ENCODE data around the gene RAB3D.

DNA sequence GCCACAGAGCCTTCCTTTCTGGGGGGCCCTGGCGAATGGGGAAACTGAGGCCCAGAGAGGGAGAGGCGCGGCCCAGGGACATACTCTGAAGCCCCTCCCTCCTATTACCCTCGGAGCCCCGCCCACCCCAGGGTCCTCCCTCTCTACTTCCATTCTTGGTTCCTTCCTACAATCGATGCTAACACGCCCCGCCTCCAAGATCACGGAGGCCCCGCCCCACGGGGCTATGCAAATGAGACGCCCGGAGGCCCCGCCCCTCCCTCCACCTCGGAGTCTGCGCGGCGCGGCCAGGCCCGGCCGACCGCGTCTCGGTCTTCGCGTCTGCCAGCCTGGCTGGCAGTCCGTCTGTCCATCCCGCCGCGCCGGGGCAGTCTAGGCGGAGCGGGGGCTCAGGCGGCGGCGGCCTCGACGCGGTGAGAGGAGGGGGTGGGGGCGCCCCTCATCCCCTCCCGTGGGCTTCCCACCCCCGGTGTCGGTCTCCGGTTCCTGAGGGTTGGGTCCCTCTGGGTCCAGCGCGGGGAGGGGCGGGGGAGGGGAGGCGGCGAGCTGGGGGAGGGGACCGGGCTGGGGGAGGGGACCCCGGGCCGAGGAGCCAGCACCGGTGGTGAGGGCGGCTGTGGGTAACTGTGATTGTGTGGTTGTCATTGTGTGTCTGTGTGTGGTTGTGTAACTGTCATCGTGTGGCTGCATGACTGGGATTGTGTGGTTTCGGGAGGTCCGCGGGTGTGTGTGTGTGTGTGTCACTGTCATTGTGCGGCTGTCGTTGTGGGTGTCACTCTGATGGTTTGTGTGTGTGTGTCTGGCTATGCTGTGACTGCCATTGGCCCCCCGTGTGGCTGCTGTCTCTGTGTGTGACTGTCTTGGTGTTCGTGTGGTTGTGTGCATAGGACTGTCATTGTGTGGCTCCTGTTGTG is 16.0 kb upstream of the RAB3D start, which contains the start of gene PLPPR2:
- TF ChIP-seq, protein P1, sequence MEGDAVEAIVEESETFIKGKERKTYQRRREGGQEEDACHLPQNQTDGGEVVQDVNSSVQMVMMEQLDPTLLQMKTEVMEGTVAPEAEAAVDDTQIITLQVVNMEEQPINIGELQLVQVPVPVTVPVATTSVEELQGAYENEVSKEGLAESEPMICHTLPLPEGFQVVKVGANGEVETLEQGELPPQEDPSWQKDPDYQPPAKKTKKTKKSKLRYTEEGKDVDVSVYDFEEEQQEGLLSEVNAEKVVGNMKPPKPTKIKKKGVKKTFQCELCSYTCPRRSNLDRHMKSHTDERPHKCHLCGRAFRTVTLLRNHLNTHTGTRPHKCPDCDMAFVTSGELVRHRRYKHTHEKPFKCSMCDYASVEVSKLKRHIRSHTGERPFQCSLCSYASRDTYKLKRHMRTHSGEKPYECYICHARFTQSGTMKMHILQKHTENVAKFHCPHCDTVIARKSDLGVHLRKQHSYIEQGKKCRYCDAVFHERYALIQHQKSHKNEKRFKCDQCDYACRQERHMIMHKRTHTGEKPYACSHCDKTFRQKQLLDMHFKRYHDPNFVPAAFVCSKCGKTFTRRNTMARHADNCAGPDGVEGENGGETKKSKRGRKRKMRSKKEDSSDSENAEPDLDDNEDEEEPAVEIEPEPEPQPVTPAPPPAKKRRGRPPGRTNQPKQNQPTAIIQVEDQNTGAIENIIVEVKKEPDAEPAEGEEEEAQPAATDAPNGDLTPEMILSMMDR (conservative IDR thresholded peaks at IDR 0.05; ENCODE audit: low read depth, low read length), result no peak
- TF ChIP-seq POLR2A (IDR thresholded peaks at IDR 0.05; ENCODE audit: low read depth, low read length), result peak; percentile 84
- no peak for TF ChIP-seq FOS (IDR thresholded peaks at IDR 0.05; ENCODE audit: low read depth, low read length)
- TF ChIP-seq MXI1 (IDR thresholded peaks at IDR 0.05; ENCODE audit: borderline replicate concordance, low read depth, low read length), result no peak
- TF ChIP-seq CEBPB (IDR thresholded peaks at IDR 0.05; ENCODE audit: low read depth, low read length), result no peak
- no peak for TF ChIP-seq BHLHE40 (IDR thresholded peaks at IDR 0.05; ENCODE audit: low read depth, low read length)
- no peak for TF ChIP-seq RAD21 (IDR thresholded peaks at IDR 0.05; ENCODE audit: low read length)
- TF ChIP-seq, protein P2, sequence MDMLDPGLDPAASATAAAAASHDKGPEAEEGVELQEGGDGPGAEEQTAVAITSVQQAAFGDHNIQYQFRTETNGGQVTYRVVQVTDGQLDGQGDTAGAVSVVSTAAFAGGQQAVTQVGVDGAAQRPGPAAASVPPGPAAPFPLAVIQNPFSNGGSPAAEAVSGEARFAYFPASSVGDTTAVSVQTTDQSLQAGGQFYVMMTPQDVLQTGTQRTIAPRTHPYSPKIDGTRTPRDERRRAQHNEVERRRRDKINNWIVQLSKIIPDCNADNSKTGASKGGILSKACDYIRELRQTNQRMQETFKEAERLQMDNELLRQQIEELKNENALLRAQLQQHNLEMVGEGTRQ (IDR thresholded peaks at IDR 0.05; ENCODE audit: low read depth, low read length), result no peak
- TF ChIP-seq, protein P3, sequence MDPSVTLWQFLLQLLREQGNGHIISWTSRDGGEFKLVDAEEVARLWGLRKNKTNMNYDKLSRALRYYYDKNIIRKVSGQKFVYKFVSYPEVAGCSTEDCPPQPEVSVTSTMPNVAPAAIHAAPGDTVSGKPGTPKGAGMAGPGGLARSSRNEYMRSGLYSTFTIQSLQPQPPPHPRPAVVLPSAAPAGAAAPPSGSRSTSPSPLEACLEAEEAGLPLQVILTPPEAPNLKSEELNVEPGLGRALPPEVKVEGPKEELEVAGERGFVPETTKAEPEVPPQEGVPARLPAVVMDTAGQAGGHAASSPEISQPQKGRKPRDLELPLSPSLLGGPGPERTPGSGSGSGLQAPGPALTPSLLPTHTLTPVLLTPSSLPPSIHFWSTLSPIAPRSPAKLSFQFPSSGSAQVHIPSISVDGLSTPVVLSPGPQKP (IDR thresholded peaks at IDR 0.05; ENCODE audit: borderline replicate concordance, low read depth, low read length), result no peak
- TF ChIP-seq MAZ (IDR thresholded peaks at IDR 0.05; ENCODE audit: borderline replicate concordance, low read depth, low read length), result peak; percentile 51; the same call in 1 of the 2 replicates
- TF ChIP-seq RCOR1 (IDR thresholded peaks at IDR 0.05; ENCODE audit: insufficient replicate concordance, low read length), result no peak
- no peak for TF ChIP-seq RFX5 (IDR thresholded peaks at IDR 0.05; ENCODE audit: low read depth, low read length)
- no peak for TF ChIP-seq CHD1 (IDR thresholded peaks at IDR 0.05; ENCODE audit: low read depth, low read length)
